H1 (cell line): ENCODE results near the gene NCAM1.
"Not testable (repeated sequence)": the region's sequence is repeated elsewhere in the genome, so short reads cannot be mapped to it uniquely, and the experiment has no call there.

Experiments used
- CHD2 ChIP-seq: IDR thresholded peaks from 2 replicates; pipeline ENCODE4 v1.6.1; 2012; ENCODE audit warnings: low read length, improper control_type of control experiment
- CREB1 ChIP-seq: IDR thresholded peaks from 2 replicates; pipeline ENCODE4 v1.6.1; 2012; ENCODE audit warnings: inconsistent platforms
- CTCF ChIP-seq, 3 experiments: IDR thresholded peaks; 1 replicate in 2 of 3; 2 replicates in 1 of 3; pipeline versions ENCODE4 v1.5.1 to v1.6.1; 2011; ENCODE audit warnings: low read length in 3 of 3, mild to moderate bottlenecking in 3 of 3, inconsistent platforms in 2 of 3, low read depth in 1 of 3, moderate library complexity in 1 of 3; ENCODE audit not compliant: insufficient read depth in 1 of 3; ENCODE audit errors: control extremely low read depth in 1 of 3
- EP300 ChIP-seq, 2 experiments: IDR thresholded peaks; 1 replicate in 1 of 2; 2 replicates in 1 of 2; pipeline ENCODE4 v1.6.1; 2011 to 2012; ENCODE audit warnings: low read depth in 2 of 2, low read length in 2 of 2, mild to moderate bottlenecking in 2 of 2, borderline replicate concordance in 1 of 2, inconsistent platforms in 1 of 2, moderate library complexity in 1 of 2
- EZH2 ChIP-seq: fragments of 200-600 bp; sonication (generic); IDR thresholded peaks from 2 replicates; pipeline ENCODE4 v1.7.1; 2012; ENCODE audit warnings: low read depth, mild to moderate bottlenecking, moderate library complexity, low read length, inconsistent platforms; ENCODE audit not compliant: severe bottlenecking
- GABPA ChIP-seq: IDR thresholded peaks from 2 replicates; pipeline ENCODE4 v1.6.1; 2011; ENCODE audit warnings: mild to moderate bottlenecking, low read length, moderate library complexity, borderline replicate concordance; ENCODE audit not compliant: insufficient read depth
- POLR2A ChIP-seq, 2 experiments: IDR thresholded peaks; 1 replicate in 1 of 2; 2 replicates in 1 of 2; pipeline ENCODE4 v1.6.1; 2011; ENCODE audit warnings: low read depth in 2 of 2, low read length in 2 of 2, mild to moderate bottlenecking in 2 of 2; ENCODE audit errors: control extremely low read depth in 1 of 2

- TF ChIP-seq CTCF (IDR thresholded peaks at IDR 0.05; ENCODE audit: control extremely low read depth in 1 of 3, insufficient read depth in 1 of 3, low read depth in 1 of 3, low read length in 3 of 3); CREB1; POLR2A (IDR thresholded peaks at IDR 0.05; ENCODE audit: control extremely low read depth in 1 of 2, low read depth in 2 of 2, low read length in 2 of 2); GABPA; EP300 (IDR thresholded peaks at IDR 0.05; ENCODE audit: borderline replicate concordance in 1 of 2, low read depth in 2 of 2, low read length in 2 of 2); CHD2; EZH2: not testable (repeated sequence)
These were observed 36.4 kb upstream of the NCAM1 start for GRCh38 chr11:112924836-112925235.
